NT2/D1 (cell line): ENCODE measurements around the gene SLX4IP.

Experiments
- DNase-seq: peaks from one replicate; pipeline ENCODE4 v3.0.0-alpha.2; 2011; ENCODE audit warnings: low read depth, low spot score
- H3K27me3 ChIP-seq: 2 replicates; pipeline ENCODE4 v1.6.0; 2011; ENCODE audit warnings: mild to moderate bottlenecking; ENCODE audit not compliant: insufficient read length, insufficient read depth
- H3K36me3 ChIP-seq: 2 replicates; pipeline ENCODE4 v1.6.1; 2011; ENCODE audit warnings: mild to moderate bottlenecking, low read length, mixed read lengths; ENCODE audit not compliant: insufficient read depth, insufficient read length
- H3K4me1 ChIP-seq: 2 replicates; pipeline ENCODE4 v1.5.1; 2011; ENCODE audit not compliant: insufficient read depth, insufficient read length
- H3K4me3 ChIP-seq: 2 replicates; pipeline ENCODE4 v1.5.1; 2011; ENCODE audit warnings: low read depth; ENCODE audit not compliant: insufficient read length
- H3K9ac ChIP-seq: 2 replicates; pipeline ENCODE4 v1.6.0; 2011; ENCODE audit warnings: low read depth; ENCODE audit not compliant: insufficient read length
- H3K9me3 ChIP-seq: 2 replicates; pipeline ENCODE4 v1.5.1; 2011; ENCODE audit warnings: mild to moderate bottlenecking, low read length; ENCODE audit not compliant: insufficient read depth
- SUZ12 ChIP-seq: IDR thresholded peaks from 2 replicates; pipeline ENCODE4 v1.6.1; 2011; ENCODE audit not compliant: insufficient read length, insufficient read depth; ENCODE audit errors: extremely low read depth
- YY1 ChIP-seq: IDR thresholded peaks from 2 replicates; pipeline ENCODE4 v1.6.1; 2011; ENCODE audit not compliant: insufficient read length, insufficient read depth
- ZNF274 ChIP-seq: IDR thresholded peaks from 2 replicates; pipeline ENCODE4 v1.6.1; 2011; ENCODE audit warnings: mild to moderate bottlenecking, low read depth, low read length

The SLX4IP gene

DNA sequence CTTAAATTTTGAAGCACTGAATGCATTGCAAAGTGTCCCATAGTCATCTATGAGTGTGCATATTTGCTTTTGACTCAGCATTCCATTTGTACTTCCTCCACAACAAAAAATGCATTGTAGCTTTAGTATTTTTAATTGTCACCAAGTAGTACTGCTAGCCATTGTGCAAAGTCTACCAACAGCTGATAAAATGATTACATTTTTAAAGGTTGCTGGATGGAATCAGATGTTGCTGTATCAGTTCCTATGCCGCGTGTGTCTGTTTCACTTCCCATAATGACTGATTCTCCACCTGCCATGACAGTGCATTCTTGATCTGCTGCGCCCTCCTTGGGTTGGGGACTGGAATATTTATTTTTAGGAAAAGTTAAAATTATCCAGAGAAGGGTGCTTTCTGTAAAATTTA, 41.2 kb downstream of the SLX4IP start:
- peaks cover 3% of the 10 kb centered on the region for H3K4me1 ChIP-seq
- H3K9ac ChIP-seq, result no peak overlapping the region
- DNase-seq, result no peak
- H3K27me3 ChIP-seq, result no peaks in the 10 kb centered on the region
- no peaks in the 10 kb centered on the region; the same call in 1 of the 2 replicates for H3K9me3 ChIP-seq
- no peak overlapping the region for H3K4me3 ChIP-seq
- no peak for TF ChIP-seq SUZ12
- TF ChIP-seq ZNF274, result no peak
- no peak for TF ChIP-seq YY1
- no peaks in the 10 kb centered on the region for H3K36me3 ChIP-seq

DNA sequence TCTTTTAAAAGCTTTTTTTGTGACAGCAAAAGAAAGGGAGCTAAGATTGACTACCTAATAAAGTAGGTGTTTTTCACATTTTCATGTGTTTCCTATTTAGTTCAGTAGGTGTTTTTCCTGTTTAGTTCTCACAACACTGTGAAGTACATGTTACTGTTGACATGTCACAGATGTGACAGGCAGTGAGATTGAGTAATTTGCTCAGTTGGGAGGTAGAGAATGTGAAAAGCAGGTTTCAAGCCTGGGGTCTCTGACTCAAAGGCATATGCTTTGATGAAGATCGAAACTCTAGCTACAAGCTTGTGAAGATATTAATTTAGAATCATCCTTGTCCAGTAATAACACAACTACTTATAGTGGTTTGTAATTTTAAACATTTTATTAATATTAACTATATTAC, 43.1 kb downstream of the SLX4IP start:
- Histone ChIP-seq H3K4me1 (peaks cover 3% of the 10 kb centered on the region), H3K9ac (no peak overlapping the region), H3K27me3 (no peaks in the 10 kb centered on the region), H3K9me3 (no peaks in the 10 kb centered on the region; the same call in 1 of the 2 replicates), H3K4me3 (no peak overlapping the region), H3K36me3 (no peaks in the 10 kb centered on the region)
- TF ChIP-seq SUZ12 (no peak), ZNF274 (no peak), YY1 (no peak)
- DNase-seq, result no peak

DNA sequence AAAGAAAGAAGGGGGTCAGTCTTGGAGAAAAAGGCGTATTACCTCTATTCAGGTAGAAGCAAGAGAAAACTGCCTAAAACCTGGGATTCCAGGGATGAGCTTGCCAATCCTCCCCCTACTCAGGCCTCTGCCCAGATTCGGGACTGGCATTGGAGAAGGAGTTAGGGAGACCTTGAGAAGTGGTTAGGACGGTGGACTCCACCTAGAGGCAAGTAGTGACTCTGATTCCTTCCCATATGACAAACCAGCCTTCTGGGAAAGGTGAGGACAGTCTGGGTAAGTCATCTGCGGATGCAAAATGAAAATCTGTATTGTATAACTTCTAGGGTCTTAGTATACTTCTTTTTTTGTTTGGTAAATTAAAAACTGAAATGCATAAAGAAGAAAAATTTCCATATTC, 43.8 kb downstream of the SLX4IP start:
- no peaks in the 10 kb centered on the region for H3K36me3 ChIP-seq
- no peak overlapping the region for H3K4me3 ChIP-seq
- no peak overlapping the region for H3K9ac ChIP-seq
- H3K27me3 ChIP-seq, result no peaks in the 10 kb centered on the region
- TF ChIP-seq SUZ12, result no peak
- TF ChIP-seq ZNF274, result no peak
- no peak for TF ChIP-seq YY1
- peaks cover 3% of the 10 kb centered on the region for H3K4me1 ChIP-seq
- H3K9me3 ChIP-seq, result no peaks in the 10 kb centered on the region; the same call in 1 of the 2 replicates
- no peak for DNase-seq

DNA sequence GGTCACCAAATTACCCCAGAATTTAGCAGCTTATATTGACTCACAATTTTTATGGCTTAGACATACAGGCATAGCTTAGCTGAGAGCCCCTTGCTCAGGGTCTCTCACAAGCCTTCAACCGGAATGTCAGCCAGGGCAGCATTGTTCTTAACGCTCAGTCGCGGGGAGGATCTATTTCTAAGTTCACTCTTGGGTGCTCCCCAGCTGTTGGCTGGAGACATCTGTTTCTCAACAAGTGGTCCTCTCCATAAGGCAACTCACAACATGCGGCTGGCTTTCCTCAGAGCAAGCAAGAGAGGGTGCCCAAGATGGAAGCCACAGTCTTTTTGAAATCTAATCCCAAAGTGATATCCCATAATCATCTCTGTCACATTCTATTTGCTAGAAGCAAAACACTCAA, 46.6 kb downstream of the SLX4IP start:
- no peaks in the 10 kb centered on the region for H3K9me3 ChIP-seq
- no peak for DNase-seq
- TF ChIP-seq YY1, result no peak
- TF ChIP-seq SUZ12, result no peak
- no peak for TF ChIP-seq ZNF274

DNA sequence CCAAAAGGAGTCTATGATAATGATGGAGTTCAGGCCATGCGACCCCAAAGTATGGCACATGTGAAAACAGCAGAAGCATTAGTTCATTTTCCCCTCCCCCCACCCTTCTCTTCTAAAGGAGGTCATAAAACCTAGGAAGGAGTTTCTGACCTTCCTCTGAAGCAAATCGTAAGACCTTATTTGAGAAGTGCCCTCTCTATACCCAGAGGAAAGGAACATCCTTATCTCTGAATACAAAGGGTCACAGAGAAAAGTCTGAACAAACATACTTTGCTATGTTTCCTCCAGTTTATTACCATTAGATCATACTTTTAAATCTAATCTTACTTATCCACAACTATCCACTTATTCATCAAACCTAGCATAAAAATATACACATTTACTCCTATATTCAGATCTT, 48.6 kb downstream of the SLX4IP start:
- H3K9ac ChIP-seq, result no peak overlapping the region
- H3K4me3 ChIP-seq, result no peak overlapping the region
- no peaks in the 10 kb centered on the region for H3K4me1 ChIP-seq
- H3K36me3 ChIP-seq, result no peaks in the 10 kb centered on the region
- H3K27me3 ChIP-seq, result no peaks in the 10 kb centered on the region
- no peak for DNase-seq
- TF ChIP-seq ZNF274, result no peak
- no peak for TF ChIP-seq YY1
- TF ChIP-seq SUZ12, result no peak
- no peaks in the 10 kb centered on the region for H3K9me3 ChIP-seq

More for the DNA sequence above, 46.6 kb downstream of the SLX4IP start:
- H3K9ac ChIP-seq, result no peak overlapping the region
- no peaks in the 10 kb centered on the region for H3K27me3 ChIP-seq
- H3K4me3 ChIP-seq, result no peak overlapping the region
- H3K36me3 ChIP-seq, result no peaks in the 10 kb centered on the region
- no peaks in the 10 kb centered on the region for H3K4me1 ChIP-seq

DNA sequence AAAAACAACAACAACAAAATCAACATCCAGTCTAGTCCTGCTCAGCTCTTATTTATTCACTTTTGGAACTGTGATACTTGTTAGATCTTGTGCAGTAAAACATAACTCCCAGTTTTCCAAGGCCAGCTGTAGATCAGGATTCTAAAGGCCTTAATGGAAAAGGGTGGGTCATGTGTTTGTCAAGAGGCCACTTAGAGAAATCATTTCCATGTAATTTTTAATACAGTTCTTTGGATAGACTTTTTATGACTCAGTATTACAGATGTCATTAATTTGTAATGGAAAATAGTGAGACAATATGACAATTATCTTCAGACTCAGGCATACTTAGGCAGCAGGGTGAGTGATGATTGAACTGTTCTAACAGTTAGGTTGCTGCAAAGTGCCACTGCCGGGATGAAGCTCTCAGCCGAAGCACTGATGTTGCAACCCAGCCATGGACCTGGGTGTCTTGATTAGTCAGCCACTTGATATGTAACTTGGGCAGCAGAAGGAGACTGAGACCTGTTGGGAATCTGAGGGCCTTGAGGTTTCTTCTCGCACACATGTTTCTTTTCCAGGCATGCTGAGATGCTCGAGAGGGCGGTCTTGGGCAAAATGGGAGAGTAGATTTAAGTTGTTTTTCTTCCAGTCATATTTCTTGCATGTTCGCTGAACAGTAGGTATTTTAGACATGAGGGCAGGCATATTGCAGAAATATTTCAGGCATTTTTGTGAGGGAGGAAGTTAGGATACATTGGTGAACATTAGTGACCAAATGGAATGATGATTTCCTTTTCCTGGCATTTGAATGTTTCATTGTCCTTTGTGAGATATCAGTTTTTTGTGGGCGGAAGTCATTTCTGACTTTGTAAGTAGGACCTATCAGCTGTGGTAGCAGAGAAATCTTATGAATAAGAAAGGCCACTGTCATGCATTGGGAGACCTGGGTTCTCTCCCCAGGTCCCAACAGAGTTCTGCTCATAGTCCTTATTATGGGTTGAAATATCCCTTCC, 52.3 kb downstream of the SLX4IP start:
- DNase-seq, result no peak
- no peak for TF ChIP-seq ZNF274
- TF ChIP-seq YY1, result no peak
- TF ChIP-seq SUZ12, result no peak
- no peaks in the 10 kb centered on the region for H3K27me3 ChIP-seq
- H3K4me1 ChIP-seq, result no peaks in the 10 kb centered on the region
- no peak overlapping the region for H3K9ac ChIP-seq
- no peaks in the 10 kb centered on the region for H3K9me3 ChIP-seq
- H3K4me3 ChIP-seq, result no peak overlapping the region
- no peaks in the 10 kb centered on the region for H3K36me3 ChIP-seq

DNA sequence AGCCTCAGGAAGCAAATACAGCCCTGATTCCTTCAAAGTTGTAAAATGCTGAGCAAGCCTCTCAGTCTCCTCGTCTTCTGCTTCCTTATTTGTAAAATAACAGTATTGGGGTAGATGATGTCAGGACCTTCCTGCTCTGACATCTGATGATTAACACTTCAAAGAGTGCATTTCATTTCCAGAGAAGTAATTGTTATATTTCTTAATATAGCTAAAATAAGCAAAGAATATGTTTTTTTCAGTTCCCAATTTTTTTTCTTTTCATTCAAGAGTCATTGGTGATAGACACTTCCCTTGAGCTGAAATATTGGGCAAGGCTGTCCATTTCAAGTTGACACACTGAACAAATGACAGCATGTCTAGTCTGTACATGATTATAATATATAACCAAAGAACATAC, 53.4 kb downstream of the SLX4IP start:
- Histone ChIP-seq H3K9me3 (0 out of 2 replicates have a peak, but pooled peaks cover 3% of the 10 kb centered on the region), H3K27me3 (no peaks in the 10 kb centered on the region), H3K36me3 (no peaks in the 10 kb centered on the region), H3K9ac (no peak overlapping the region), H3K4me1 (no peaks in the 10 kb centered on the region), H3K4me3 (no peak overlapping the region)
- TF ChIP-seq ZNF274, result no peak
- no peak for TF ChIP-seq YY1
- no peak for TF ChIP-seq SUZ12
- DNase-seq, result no peak
